Spleen (tissue), 7 donors: Measurements from ENCODE around the gene RPUSD4.

Experiments
- POLR2A ChIP-seq, 3 donors: fragments of 450-650 bp; IDR thresholded peaks; one replicate each; pipeline ENCODE4 v1.5.1; 2017; ENCODE audit warnings: antibody characterized with exemption in 3 of 3, mild to moderate bottlenecking in 1 of 3
- POLR2AphosphoS5 ChIP-seq, 3 donors: sonication (generic); formaldehyde crosslinking; IDR thresholded peaks; one replicate each; pipeline ENCODE4 v1.5.1; 2017; ENCODE audit warnings: antibody characterized with exemption in 3 of 3
- TF ChIP-seq, protein P1 (sequence below), 11 experiments: fragments of 200-600 bp in 7 of 11; fragments of 450-650 bp in 4 of 11; sonication (generic) in 4 of 11; IDR thresholded peaks in 8 of 11; conservative IDR thresholded peaks in 3 of 11; 1 replicate in 7 of 11; 2 replicates in 4 of 11; pipeline versions ENCODE4 v1.4.0 to v1.8.0; 2016 to 2021; ENCODE audit warnings: antibody characterized with exemption in 11 of 11, inconsistent platforms in 4 of 11, mild to moderate bottlenecking in 1 of 11
- donor health status: DM: no; HTN: no; CAD: no; lungs with moderate emphysema.
- donor health status: DM: no; HTN: no; CAD: no.
- donor health status: DM: no; HTN: no; CAD: no.

DNA sequence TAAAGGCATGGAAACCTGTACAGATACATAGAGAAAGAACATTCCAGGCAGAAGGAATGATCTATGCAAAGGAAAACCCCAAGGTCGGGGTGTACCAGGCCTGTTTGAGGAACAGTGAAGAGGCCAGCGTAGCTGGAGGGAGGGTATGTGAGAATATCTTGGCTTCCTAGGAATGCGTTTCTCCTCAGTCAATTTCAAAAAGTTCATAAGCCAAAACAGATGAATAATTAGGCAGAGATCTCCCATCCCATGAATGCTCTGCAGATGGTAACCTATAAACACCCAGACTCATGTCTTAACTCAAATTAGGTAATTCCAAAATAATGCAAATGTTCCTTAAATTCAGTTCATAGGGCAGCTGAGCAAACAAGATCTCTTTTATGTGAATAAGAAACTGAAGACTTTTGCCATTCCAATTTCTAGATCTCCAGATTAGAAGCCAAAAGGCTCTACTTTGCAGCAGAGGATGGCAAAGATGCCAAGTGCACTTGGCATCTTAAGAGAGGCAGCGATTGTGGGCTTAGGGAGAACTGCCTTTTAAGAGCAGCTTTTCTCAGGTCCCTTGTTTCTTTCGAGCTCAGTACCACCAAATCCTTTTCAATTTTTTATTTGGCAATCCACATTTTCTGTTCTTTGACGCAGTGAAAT is 13.3 kb upstream of the RPUSD4 start:
- no peak for TF ChIP-seq POLR2A (IDR thresholded peaks at IDR 0.05)
- TF ChIP-seq POLR2AphosphoS5 (IDR thresholded peaks at IDR 0.05) = no peak
- TF ChIP-seq, protein P1, sequence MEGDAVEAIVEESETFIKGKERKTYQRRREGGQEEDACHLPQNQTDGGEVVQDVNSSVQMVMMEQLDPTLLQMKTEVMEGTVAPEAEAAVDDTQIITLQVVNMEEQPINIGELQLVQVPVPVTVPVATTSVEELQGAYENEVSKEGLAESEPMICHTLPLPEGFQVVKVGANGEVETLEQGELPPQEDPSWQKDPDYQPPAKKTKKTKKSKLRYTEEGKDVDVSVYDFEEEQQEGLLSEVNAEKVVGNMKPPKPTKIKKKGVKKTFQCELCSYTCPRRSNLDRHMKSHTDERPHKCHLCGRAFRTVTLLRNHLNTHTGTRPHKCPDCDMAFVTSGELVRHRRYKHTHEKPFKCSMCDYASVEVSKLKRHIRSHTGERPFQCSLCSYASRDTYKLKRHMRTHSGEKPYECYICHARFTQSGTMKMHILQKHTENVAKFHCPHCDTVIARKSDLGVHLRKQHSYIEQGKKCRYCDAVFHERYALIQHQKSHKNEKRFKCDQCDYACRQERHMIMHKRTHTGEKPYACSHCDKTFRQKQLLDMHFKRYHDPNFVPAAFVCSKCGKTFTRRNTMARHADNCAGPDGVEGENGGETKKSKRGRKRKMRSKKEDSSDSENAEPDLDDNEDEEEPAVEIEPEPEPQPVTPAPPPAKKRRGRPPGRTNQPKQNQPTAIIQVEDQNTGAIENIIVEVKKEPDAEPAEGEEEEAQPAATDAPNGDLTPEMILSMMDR (IDR thresholded peaks at IDR 0.05 in 8 of 11, conservative IDR thresholded peaks at IDR 0.05 in 3 of 11) = no peak
